Posterior cingulate gyrus (tissue), 11 donors: ENCODE data around the gene MED12.

Experiments used
- DNase-seq, 10 donors: peaks; one replicate each; pipeline versions ENCODE4 v3.0.0 to v3.0.0-alpha.2; 2020 to 2021; ENCODE audit warnings: mixed read lengths in 3 of 10
- intact Hi-C: fragments of 100-400 bp; cut with DNase I; formaldehyde crosslinking; loops from one replicate; pipeline ENCODE4 v1.15.1; 2023

The MED12 gene

DNA sequence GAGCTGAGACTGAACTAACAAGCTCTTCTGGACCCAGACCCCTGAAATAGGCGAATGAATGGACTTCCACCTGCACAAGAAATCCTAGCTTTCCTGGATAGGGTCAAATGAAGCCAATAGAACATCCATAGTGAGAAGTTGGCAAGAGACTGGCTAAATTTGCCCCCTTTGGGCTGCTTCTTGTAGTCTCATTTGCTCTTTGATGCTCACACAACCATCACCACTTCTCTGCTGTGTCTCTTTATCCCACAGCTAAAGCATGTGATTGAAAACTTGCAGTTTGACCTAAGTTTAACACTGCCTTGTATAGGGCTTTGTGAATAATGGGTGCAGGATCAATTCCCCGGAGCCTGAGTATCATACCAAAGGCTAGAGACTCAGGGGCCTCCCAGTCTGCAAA lies 64.5 kb downstream of the MED12 start:
- intact Hi-C loops = no loop called here
- no peak for DNase-seq

DNA sequence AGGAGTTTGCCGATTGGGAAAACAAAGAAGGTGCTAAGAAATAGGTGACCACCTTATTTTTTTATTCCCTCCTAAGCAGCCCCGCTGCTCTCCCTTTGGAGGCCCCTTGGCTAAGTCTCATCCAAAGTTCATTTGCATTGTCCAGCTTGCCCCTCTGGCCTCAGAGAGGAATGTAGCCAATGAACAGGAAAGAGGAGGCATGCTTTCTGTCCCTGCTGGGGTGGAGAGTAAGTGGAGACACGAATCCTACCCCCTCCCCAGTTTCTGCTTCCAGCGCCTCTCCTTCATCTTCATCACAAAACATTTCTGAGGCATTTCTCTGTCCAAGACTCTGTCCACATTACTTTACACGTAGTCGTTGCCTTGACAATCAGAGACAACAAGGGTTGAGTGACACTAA lies 64.9 kb downstream of the MED12 start:
- intact Hi-C loops = no loop called here
- DNase-seq = no peak

DNA sequence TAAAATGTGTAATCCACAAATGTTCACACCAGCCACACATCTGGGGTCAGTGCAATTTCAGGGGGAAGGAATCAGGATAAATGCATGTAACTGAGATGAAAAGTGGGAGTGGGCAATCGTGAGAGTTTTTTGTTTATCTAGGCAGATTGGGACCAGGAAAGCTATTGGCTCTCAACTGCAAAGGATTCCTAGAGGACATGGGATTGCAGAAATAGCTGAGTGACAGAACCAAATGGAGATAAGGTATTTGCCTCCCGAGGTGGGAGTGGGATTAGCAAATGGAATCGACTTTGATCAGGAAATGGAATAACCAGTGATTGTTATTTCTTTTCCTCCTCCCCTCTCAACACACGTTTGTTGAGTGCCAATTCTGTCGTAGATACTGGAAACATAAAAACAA lies 65.7 kb downstream of the MED12 start:
- intact Hi-C loops = no loop called here
- DNase-seq = no peak

DNA sequence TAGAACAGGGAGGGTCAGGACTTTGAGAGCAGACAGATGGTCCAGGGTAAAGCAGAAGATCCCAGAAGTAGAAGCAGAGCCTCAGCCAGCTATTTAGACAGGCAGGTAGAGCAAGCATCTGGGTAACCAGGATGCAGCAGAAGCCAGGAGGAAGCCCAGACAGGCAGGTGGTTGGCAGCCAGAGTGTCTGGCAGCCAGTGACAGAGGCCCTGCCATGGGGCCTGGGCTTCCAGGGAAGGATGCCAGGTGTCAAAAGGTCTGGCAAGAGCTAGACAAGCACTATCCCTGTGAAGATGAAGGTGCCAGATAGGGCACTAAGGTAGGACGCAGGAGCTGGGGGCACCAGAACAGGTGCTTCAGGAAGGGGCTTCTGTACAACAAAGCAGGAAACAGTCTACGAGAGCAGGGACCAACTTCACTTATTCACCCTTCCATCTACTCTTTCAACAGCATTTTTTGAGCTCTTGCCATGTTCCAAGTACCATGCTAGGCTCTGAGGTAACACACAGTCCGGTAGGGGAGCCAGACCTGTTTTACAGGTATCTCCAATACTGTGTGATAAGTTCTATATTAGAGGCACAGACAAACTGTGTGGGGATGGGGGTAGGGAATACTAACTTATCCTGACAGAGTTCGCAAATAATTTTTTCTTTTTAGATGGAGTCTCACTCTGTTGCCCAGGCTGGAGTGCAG lies 66.6 kb downstream of the MED12 start:
- DNase-seq = no peak
- intact Hi-C loops = no loop called here

DNA sequence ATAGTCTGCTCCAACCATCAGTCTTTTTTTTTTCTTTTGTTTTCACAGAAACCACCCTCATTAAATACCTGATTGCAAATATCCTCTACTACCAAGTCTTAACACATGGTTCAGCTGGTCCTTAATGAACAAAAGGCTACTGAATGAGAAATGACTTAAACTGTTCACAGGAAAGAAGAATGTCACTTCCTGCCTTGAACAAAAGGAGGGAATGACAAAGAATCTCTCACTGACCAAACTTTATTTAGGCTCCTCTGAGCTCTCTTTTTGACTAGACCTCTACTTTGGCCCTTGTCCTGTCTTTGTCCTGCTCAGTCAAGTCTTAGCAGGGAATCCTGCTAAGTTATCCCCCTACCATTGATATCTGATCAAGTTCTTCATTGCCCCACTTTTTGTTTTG lies 72.9 kb downstream of the MED12 start:
- intact Hi-C loops = no loop called here
- no peak for DNase-seq
